ENCODE data around the gene MEF2C.

MEF2C gene

DNA sequence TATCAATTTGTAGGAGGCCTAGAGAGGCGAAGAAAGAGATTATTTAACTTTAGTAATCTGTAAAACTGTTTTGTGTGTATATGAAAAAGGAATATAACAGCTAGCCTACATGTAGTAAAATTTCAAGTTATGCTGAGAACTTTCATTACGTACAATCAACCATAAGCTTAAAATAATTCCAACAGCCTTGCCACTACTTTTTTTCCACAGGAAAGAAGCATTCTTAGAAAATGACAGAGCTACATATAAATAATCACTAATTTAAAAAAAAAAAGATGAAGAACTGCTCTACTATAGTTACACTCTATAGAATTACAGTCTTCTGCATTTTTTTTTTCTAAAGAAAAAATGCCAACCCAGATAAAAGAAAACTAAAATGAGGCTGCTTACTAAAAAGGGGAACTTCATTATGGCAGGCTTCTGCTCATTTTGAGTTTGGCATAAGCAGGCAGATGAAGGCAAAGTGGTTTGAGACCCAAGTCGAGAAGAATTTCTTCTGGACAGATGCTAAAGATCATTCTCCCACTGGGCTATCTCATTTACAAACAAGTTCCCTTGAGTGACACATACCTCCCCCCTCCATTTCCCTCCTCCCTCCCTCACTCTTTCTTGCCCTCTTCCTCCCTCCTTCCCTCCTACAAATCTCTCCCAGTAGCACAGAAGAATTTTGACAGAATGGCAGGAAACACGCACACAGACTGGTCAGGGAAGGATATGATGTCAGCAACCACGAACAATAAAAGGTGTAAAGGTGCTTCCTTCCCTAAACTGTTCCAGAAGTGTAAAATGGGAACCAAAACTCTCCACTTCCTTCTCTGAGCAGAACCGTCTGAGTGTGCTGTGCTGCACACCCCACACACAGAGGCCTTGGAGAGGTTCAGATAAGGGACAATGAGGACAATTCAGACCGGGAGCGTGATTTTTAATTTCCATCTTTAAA, 56.1 kb downstream of the MEF2C start:
- DNase-seq = peak; percentile 53

DNA sequence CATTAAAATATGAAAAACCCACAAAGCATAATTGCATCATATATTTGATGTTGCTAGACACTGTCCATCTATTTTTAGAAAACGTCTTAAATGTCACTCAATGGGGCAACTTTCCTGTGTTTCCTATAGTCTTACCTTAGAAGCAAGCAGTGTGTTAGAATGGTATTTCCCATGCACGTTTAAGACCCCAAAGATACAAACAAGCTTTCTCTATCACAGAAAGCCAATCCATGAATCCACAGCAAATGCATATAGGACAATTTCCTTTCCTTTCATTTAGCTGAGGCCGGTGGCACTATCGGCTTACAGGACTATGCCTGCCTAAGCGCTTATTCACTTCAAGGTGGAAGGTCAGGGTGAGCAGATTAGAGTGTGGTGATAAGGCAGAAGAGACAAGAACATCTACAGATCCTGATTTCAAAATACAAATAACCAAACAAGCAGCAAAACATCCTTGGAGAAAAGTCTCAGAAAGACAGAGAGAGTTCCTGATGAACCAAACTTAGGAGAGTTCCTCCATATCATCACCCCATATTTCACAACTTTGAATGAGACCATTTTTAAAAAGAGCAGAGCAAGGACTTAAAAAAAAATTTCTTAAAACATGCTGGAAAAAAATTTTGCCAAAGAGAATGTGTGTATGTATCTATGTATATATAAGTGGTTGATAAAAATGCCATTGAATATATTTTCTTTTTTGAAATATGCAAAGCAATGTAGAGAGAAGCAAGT, 57.2 kb downstream of the MEF2C start:
- no peak for DNase-seq

DNA sequence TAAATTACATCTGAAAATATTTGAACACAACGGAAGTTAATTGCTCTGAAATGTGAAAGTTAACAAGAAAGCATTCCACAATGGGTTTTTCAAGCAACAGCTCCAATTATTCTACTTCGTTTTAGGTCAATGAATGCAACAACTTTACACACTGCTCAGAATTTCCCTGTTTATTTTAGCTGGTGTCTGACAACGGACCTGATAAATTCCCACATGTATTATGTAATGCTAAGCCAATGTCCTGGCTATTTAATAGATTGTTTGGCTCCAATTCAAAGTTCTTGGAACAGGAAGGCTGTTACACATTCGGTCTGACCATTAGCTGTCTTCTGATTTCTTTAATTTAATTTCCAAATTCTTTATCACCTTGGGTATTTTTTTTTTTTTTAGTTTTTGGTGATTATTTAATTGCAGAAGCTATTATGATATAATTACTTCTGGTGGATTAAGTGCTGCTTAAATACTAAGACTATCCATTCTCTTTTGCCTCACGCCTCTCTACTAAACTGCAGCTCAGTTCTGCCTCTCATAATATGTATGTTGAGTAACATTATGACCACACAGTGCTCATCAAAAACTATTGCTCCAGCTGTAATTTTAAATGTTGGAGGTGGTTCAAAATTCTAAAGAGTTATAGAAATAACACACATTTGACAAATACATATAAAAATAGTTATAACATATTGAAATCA, 57.9 kb downstream of the MEF2C start:
- DNase-seq = peak; percentile 55

DNA sequence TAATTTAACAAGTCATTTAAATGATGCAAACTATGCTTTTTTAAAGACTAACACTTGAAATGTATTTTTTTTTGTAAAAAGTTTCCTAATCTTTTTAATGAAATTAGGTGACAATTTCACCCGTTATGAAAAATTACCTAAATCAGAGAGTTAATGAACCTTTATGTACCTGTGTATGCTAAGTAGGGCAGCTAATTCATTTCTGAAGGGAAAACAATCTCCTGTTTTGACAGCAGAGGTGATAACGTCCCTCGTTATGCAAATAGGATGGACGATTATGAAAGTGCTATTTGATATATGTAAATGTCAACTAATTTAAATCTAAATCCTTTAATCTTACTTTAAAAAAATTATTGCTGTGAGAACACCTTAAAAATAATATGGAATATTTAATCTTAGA, 58.8 kb downstream of the MEF2C start:
- no peak for DNase-seq

DNA sequence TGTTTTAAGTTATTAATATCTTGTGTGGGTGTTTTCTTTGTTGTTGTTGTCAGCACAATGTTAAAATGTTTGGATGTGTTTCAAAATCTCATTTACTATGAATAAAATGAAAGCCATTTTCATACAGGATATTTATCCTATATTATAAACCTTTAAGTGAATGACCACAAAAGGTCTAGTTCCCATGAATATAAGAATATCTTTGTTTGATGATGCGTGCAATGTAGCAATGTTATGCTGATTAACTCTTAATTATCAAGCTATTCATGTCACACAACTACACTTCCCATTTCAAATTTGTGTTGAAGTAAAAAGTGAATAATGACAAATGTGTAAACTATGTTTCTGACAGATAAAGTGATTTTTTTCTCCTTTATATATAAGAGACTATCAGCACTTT, 59.8 kb downstream of the MEF2C start:
- no peak for DNase-seq

DNA sequence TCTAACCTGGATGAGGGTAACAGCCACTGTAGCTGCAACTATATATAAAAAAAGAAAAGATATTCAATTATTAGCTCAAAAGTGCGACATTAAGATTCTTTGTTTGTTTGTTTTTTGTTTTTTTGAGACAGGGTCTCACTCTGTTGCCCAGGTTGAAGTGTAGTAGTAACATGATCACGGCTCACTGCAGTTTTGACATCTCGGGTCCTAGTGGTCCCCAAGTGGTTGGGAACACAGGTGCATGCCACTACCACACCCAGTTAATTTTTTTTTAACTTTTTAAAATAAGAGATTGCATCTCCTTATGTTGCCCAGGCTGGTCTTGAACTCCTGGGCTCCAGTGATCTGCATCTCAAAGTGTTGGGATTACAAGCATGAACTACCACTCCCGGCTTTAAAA, 61.8 kb downstream of the MEF2C start:
- DNase-seq = no peak

DNA sequence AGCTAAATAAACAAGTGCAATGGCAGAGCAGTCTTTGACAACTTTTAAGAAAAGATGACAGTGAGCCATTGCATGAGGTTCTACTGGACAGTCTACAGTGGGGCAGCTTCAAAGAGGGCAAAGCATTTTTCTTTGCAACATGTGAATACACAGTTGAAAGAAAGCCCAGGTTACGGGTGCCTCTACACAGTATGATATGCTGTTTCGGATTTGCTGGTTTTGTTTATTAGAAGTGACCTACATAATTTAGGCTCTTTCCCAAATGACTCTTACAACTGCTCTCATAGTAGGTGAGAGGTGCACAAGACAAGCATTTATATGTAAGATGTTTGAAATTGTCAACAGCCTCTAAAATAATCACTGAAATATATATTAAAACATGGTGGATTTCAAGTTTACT, 62.4 kb downstream of the MEF2C start:
- no peak for DNase-seq

DNA sequence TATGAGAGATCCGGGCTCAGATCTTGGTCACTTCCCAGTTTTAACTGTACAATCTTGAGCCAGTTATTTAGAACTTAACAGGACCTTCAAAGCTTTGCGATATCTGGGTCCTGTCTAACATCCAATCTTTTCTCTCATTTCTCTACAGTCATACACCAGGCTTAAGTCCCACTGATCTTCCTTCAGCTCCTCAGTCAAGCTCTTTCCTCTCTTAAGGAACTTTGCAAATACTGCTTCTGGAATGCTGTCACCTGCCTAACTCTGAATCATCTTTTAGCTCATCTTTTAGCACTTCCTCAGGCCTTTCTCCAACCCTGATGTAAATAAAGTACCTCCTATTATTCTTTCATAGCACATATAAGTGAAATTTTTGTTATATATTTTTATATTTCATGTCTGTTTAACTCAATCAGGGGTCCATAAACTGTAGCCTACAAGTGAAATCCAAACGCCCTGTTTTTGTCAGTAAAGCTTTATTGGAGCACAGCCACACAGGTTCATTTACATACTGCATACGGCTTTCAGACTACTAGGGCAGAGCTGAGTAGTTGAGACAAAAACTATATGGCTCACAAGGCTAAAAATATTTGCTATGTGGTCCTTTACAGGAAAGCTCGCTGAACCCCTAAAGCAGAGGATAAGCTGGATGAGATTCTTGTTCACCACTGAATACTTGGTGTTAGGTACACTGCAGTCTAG, 63.5 kb downstream of the MEF2C start:
- no peak for DNase-seq

DNA sequence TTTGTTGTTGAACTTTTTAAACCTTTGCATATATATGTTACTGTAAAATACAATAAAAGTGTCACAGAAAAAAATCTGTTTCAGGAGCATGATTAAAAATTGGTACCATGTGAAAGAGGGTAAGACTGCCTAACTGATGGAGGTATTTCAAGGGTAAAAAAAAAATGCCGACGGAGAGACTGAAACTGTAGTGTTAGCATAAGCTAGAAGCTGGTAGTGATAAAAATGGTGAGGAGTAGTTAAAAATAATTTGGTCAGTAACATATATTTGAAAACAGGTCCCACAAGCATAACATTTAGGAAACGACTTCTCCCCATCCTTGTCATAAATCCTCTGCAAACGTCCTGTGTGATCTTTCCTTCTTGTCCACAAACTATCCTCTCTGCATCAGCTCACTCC, 64.7 kb downstream of the MEF2C start:
- DNase-seq = no peak

DNA sequence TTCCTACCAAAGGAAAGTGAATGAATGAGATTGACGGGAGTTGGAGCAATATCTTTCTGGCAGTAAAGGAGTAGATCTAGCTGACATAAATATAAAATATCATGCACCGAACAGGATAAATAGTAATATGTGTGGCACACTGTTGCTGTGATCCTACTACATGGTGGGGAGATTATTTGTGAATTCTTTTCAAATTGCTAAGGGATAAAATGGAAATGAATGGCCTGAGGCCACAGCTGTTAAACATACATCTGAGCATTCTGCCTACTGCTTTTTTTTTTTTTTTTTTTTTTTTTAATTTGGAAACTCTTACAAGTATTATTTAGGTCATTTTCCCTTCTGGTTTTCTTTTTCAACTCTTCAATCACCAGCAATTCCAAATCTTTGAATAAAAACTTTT, 66.8 kb downstream of the MEF2C start:
- no peak for DNase-seq

DNA sequence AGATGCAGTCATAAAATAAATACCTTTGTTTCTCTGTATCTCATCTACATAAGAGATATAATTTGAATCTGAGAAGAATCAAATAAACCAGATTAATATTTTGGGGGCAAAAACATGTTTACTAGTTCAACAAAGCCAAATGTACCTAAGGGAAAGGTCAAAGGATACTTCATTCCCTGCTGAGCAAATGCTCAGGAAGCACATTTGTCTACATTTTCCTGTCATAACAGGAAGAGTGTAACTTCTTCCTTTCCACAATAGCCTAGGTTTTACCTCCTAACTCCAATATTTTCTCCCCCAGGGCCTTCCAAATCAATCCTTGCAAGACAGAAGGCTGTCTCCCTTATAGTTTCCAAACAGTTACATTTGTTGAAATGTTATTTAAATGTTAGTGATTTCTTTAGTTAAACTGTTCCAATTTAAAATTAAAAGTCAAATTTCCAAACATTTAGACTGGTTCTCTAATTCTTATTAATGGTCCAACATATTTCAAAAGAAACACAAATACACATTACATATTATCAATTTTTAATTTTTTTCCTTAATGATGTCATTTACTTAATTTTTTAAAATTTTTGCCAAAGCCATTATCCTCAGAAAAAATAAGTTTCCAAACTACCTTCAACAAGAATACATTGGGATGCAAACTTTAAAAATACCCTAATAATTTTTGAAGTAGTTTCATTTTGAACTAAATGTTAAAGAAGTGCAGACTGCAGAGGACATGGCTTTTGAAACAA, 67.8 kb downstream of the MEF2C start:
- no peak for DNase-seq

DNA sequence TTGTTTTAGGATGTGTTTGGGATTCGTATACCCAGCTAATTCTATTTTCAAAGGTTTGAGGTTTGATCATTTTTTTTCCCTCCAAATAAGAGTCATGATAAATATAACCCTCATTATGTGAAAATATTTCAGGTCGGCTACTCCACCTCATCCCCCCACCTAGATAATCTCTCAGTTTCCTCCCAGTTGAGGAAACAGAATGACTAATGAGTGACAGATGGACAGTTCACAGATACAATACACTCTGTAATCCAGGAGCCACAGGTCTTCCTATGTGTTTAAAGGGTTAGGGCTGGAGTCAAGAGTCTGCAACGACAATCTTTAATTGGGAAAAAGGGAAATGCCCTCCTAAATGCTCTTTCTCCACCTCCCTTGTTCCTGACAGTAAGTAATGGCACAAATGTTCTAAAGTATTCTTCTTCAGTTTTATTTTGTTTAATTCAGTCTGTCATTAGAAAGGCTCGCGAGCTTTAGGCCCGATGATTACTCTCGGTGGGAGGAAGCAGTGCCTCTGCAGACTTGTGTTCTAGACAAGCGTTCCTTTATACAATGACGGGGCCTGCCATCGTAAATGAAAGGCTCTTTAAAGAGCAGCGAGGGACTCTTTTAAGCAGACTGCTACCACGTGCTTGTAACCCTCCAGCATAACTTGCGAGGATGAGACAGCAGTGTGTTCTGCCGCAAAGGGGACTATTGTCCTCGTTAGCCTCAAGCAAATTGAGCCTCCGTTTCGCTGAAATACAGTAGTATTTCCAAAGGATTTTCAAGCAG, 69.0 kb downstream of the MEF2C start:
- no peak for DNase-seq

DNA sequence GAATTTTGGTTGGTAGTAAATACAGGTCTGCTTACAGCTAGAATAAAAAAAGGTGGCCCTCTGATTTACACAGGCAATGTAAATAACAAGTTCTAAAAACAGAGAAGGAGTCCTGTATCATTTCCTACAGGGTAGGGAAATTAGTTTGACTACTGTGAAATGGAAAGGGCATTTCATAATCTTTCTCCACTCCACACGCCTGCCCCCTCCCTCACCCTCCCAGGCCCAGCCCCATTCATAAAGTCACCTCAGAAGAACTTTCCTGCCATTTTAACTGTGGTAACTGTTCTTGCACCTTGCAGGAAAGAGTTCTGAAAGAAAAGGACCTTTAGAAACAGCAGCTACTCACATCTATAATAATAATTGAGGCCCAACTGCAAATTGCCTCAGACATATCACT, 69.7 kb downstream of the MEF2C start:
- no peak for DNase-seq

DNA sequence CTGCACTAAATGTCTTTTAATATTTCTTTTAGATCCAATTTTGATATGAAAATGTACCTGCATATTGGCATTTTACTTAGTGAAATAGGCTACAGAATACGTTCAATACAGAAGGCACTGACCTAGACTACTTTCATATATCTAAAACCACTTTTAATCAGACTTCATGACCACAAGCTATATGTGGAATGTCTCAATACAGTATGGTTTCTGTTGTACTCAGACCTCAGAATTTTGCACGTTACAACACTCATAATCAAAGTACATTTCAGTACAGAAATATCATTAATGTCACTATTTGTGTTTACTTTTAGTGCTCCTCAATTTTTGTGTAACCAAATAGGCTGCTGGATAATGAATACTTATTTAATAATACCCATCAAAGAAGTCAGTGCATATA, 74.8 kb downstream of the MEF2C start:
- no peak for DNase-seq

DNA sequence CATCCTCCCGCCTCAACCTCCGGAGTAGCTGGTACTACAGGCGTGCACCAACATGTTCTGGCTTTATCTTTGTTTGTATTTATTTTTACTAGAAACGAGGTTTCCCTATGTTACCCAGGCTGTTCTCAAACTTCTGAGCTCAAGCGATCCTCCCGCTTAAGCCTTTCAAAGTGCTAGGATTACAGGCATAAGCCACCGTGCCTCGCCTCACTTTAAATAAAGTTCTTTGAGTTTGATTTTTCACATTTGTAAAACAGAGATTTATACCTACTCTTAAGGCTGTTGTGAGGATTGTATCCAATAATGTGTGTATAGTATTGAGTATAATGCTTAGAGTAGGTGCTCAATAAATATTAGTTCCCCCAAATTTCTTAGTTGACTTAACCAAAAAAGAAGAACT, 75.7 kb downstream of the MEF2C start:
- DNase-seq = no peak

DNA sequence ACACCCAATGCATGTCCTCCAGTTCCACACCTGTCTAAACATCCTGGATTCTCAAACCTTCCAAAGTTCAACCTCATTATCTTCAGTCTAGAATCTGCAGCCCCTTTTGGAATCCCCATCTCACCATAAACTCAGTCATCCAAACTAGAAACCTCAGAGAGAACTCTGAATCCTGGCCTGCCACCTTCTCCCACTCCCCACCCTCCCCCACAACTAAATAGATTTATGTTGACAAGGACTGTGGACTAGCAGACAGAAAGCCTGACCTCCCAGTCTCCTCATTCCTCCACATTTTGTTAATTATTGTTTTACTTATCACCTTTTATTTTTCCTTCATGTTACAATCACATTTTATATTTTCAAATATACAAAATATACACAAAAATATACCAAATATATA, 76.6 kb downstream of the MEF2C start:
- no peak for DNase-seq

DNA sequence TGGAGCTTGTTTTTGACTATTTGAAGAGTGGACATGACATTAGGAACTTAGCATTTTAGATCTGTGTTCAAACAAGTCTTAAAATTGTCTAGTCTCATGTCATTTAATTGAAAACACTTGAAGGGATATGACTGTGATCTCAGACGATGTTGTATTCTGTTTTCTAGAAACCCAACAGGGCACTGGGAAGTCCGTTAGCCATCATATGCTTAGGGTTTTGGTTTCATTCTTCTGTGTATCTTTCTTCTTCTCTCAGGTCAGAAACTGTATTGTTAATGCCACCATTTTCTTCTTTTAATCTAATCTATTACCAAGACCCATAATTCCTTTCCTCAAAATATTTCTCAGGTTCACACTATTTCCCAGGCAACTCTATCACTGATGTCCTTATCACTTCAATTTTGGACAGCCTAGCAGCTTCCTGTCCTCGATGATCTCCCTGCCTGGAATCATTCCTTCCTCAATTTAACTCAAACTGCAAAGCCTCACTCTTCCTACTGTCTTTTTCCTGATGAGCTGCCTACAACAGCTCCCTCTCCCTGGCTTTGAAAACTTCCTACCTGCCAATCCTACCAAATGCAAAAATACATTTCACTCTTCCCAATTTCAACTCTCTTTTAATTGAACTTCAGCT, 77.7 kb downstream of the MEF2C start:
- no peak for DNase-seq

DNA sequence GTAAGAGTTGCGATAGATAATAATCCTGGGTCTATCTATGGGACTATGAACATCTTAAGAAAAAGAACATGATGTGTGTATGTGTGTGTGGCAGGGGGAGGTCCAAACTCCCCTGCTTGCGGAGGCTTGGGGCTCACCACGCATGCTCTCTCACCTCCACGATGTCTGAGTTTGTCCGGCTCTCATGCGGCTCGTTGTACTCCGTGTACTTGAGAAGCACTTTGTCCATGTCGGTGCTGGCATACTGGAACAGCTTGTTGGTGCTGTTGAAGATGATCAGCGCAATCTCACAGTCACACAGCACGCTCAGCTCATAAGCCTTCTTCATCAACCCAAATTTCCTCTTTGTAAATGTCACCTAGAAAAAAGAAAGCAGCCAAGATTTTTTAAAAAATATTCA, 78.5 kb downstream of the MEF2C start:
- DNase-seq = no peak

DNA sequence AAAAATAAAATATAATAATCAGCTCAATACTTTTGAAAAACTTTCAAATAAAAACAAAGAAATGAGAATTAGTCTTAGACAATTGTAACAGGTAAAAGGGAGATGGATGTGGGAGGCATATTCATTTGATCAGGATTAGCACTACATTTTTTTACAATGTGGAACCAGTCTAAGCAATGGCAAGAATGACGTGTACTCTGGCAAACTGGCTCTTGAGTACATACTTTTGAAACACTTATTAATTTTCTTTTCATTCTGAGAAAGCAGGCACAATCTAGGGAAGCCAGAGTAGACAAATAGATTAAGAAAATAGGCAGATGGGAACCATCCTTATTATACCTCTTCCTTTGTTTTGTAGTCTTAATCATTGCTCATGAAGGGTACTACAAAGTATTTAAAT, 79.7 kb downstream of the MEF2C start:
- DNase-seq = no peak

DNA sequence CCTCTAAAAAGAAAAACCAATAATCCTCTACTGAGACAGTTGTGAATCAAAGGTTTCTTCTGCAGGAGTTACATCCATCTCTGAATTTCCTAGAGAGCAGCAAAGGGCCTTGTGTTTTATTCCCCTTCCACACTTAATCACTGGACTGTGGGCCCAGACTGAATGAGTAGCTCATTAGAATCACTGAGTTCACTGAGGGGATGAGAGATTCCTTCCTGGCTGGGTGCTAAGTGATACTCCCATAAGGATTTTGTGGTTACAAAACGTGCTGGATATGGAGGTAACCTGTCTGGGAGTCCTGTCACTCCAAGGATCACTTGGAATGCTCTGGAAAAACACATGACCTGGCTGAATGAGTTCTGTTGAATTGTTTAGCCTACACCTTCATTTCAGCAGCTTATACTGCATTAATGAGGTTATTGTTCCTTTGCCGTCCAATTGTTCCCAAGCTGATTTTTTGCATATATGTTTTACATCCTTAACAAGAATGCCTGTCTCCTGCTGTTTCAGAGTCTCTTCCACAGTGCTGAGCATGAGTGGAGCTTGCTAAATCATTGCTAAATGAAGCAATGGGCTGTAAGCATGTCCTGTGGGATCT, 82.9 kb downstream of the MEF2C start:
- DNase-seq = peak; percentile 25

All from fibroblast of skin of scalp (primary cell).